ENCODE results near the gene HEXIM2.

Gene HEXIM2

DNA sequence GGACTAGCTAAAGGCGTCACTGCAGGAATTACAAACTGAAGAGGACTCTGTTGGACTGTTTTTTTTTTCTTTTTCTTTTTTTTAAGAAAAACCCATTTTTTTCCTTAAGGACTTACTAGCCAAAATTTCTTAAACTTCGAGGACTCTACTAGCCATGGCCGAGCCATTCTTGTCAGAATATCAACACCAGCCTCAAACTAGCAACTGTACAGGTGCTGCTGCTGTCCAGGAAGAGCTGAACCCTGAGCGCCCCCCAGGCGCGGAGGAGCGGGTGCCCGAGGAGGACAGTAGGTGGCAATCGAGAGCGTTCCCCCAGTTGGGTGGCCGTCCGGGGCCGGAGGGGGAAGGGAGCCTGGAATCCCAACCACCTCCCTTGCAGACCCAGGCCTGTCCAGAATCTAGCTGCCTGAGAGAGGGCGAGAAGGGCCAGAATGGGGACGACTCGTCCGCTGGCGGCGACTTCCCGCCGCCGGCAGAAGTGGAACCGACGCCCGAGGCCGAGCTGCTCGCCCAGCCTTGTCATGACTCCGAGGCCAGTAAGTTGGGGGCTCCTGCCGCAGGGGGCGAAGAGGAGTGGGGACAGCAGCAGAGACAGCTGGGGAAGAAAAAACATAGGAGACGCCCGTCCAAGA lies 12.5 kb upstream of the HEXIM2 start:
- Histone ChIP-seq H3K27me3 (ENCODE audit: insufficient read depth, poor library complexity, severe bottlenecking) (no peaks in the 10 kb centered on the region), H3K27ac (replicated peaks) (peak overlapping the region; percentile 69), H3K4me3 (replicated peaks; ENCODE audit: insufficient read depth, low read length) (peak overlapping the region; percentile 71)
- no peak for TF ChIP-seq GABPA (IDR thresholded peaks at IDR 0.05; ENCODE audit: low read depth)
- TF ChIP-seq, protein P1, sequence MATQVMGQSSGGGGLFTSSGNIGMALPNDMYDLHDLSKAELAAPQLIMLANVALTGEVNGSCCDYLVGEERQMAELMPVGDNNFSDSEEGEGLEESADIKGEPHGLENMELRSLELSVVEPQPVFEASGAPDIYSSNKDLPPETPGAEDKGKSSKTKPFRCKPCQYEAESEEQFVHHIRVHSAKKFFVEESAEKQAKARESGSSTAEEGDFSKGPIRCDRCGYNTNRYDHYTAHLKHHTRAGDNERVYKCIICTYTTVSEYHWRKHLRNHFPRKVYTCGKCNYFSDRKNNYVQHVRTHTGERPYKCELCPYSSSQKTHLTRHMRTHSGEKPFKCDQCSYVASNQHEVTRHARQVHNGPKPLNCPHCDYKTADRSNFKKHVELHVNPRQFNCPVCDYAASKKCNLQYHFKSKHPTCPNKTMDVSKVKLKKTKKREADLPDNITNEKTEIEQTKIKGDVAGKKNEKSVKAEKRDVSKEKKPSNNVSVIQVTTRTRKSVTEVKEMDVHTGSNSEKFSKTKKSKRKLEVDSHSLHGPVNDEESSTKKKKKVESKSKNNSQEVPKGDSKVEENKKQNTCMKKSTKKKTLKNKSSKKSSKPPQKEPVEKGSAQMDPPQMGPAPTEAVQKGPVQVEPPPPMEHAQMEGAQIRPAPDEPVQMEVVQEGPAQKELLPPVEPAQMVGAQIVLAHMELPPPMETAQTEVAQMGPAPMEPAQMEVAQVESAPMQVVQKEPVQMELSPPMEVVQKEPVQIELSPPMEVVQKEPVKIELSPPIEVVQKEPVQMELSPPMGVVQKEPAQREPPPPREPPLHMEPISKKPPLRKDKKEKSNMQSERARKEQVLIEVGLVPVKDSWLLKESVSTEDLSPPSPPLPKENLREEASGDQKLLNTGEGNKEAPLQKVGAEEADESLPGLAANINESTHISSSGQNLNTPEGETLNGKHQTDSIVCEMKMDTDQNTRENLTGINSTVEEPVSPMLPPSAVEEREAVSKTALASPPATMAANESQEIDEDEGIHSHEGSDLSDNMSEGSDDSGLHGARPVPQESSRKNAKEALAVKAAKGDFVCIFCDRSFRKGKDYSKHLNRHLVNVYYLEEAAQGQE (IDR thresholded peaks at IDR 0.05; ENCODE audit: insufficient replicate concordance, low read depth) = no peak
- TF ChIP-seq, protein P2, sequence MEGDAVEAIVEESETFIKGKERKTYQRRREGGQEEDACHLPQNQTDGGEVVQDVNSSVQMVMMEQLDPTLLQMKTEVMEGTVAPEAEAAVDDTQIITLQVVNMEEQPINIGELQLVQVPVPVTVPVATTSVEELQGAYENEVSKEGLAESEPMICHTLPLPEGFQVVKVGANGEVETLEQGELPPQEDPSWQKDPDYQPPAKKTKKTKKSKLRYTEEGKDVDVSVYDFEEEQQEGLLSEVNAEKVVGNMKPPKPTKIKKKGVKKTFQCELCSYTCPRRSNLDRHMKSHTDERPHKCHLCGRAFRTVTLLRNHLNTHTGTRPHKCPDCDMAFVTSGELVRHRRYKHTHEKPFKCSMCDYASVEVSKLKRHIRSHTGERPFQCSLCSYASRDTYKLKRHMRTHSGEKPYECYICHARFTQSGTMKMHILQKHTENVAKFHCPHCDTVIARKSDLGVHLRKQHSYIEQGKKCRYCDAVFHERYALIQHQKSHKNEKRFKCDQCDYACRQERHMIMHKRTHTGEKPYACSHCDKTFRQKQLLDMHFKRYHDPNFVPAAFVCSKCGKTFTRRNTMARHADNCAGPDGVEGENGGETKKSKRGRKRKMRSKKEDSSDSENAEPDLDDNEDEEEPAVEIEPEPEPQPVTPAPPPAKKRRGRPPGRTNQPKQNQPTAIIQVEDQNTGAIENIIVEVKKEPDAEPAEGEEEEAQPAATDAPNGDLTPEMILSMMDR (IDR thresholded peaks at IDR 0.05; ENCODE audit: insufficient read depth, low read length) = peak; percentile 80
- DNase-seq (ENCODE audit: low read depth in 1 of 2, low spot score in 1 of 2) = peak in 1 of 2 experiments; percentile 79

DNA sequence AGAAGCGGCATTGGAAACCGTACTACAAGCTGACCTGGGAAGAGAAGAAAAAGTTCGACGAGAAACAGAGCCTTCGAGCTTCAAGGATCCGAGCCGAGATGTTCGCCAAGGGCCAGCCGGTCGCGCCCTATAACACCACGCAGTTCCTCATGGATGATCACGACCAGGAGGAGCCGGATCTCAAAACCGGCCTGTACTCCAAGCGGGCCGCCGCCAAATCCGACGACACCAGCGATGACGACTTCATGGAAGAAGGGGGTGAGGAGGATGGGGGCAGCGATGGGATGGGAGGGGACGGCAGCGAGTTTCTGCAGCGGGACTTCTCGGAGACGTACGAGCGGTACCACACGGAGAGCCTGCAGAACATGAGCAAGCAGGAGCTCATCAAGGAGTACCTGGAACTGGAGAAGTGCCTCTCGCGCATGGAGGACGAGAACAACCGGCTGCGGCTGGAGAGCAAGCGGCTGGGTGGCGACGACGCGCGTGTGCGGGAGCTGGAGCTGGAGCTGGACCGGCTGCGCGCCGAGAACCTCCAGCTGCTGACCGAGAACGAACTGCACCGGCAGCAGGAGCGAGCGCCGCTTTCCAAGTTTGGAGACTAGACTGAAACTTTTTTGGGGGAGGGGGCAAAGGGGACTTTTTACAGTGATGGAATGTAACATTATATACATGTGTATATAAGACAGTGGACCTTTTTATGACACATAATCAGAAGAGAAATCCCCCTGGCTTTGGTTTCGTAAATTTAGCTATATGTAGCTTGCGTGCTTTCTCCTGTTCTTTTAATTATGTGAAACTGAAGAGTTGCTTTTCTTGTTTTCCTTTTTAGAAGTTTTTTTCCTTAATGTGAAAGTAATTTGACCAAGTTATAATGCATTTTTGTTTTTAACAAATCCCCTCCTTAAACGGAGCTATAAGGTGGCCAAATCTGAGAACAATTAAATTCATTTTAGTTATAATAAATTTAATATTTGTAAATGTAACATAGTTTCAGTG lies 11.7 kb upstream of the HEXIM2 start:
- Histone ChIP-seq H3K4me3 (replicated peaks; ENCODE audit: insufficient read depth, low read length) (peak overlapping the region; percentile 71), H3K27ac (replicated peaks) (peak overlapping the region; percentile 69), H3K27me3 (ENCODE audit: insufficient read depth, poor library complexity, severe bottlenecking) (no peaks in the 10 kb centered on the region)
- TF ChIP-seq SPI1 (IDR thresholded peaks at IDR 0.05; ENCODE audit: borderline replicate concordance, low read depth) (peak; percentile 61; the same call in 1 of the 2 replicates), GABPA (IDR thresholded peaks at IDR 0.05; ENCODE audit: low read depth) (no peak), POLR2AphosphoS5 (IDR thresholded peaks at IDR 0.05; ENCODE audit: low read depth) (peak; percentile 62)
- peak in 1 of 2 experiments; percentile 64 for DNase-seq (ENCODE audit: low read depth in 1 of 2, low spot score in 1 of 2)

DNA sequence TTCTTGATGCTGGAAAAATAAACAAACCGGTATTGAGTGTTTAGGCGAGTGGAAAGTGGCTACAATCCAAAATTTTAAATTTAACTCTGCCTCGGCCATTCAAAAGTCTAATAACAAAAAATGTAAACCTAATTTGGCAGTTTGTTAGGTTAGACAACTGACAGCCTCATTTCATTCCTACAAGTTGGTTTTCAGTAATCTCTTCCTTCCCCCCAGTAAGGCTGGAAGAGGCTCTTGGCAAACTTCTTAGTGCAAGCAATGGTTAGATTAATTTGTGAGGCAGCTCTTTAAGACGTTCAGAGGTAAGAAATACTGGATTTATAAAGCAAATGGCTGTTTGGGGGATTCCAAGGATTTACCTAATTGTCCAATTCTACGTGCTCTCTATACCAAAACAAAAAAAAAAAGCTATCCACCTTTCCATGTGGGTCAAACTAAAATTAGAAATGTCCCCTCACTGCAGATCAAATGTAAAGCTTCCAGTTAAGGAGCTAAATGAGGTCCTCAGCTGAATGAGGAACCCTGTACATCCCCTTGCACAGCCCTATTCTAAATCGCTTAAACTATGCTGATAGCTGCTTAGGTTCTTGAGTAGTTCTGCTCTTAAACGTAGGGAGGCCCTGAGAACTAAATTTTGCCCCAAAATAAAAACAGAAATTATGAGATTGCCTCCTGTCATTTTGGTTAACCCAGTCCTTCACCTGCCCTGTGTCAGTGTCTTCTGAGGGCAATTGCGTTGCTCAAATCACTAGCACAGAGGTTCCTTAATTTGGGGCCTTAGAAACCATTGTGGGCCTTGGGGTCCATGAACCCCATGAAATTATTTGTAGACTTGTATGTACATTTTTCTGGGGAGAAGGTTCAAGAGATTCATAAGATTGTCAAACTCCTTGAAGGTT lies 10.5 kb upstream of the HEXIM2 start:
- DNase-seq (ENCODE audit: low read depth in 1 of 2, low spot score in 1 of 2) = peak in 1 of 2 experiments; percentile 30
- peak overlapping the region; percentile 69; the same call in 1 of the 2 replicates for H3K27ac ChIP-seq (replicated peaks)
- H3K4me3 ChIP-seq (replicated peaks; ENCODE audit: insufficient read depth, low read length) = peak overlapping the region; percentile 71
- H3K27me3 ChIP-seq (ENCODE audit: insufficient read depth, poor library complexity, severe bottlenecking) = no peaks in the 10 kb centered on the region
- no peak for TF ChIP-seq GABPA (IDR thresholded peaks at IDR 0.05; ENCODE audit: low read depth)
- TF ChIP-seq, protein P2 (IDR thresholded peaks at IDR 0.05; ENCODE audit: insufficient read depth, low read length) = no peak
- TF ChIP-seq, protein P1 (IDR thresholded peaks at IDR 0.05; ENCODE audit: insufficient replicate concordance, low read depth) = no peak
- TF ChIP-seq POLR2AphosphoS5 (IDR thresholded peaks at IDR 0.05; ENCODE audit: low read depth) = no peak
- peak; percentile 54; the same call in 1 of the 2 replicates for TF ChIP-seq SPI1 (IDR thresholded peaks at IDR 0.05; ENCODE audit: borderline replicate concordance, low read depth)
